ENCODE measurements around the gene NKAIN2. TPM values are rescaled to one million over a fixed set of nuclear protein-coding genes. Genes with fewer than 3 reads are reported as not detected.

NKAIN2 gene
- total RNA-seq, 1 donor from 2014 or later, result not detected

GRCh38 chr6:124482071-124482491 is 678.4 kb downstream of the NKAIN2 start:
- DNase-seq (ENCODE audit: low read depth, low spot score), result no peak

- no peak for DNase-seq (ENCODE audit: low read depth, low spot score)
Observed at GRCh38 chr6:124487623-124488431, 684.2 kb downstream of the NKAIN2 start.

GRCh38 chr6:124490122-124490521 is 686.5 kb downstream of the NKAIN2 start:
- no peak for DNase-seq (ENCODE audit: low read depth, low spot score)

- DNase-seq (ENCODE audit: low read depth, low spot score), result no peak
Observed at GRCh38 chr6:124493259-124493658, 689.6 kb downstream of the NKAIN2 start.

GRCh38 chr6:124494956-124495664 is 691.4 kb downstream of the NKAIN2 start:
- DNase-seq (ENCODE audit: low read depth, low spot score), result no peak

- no peak for DNase-seq (ENCODE audit: low read depth, low spot score)
Observed at GRCh38 chr6:124495665-124496190, 692.1 kb downstream of the NKAIN2 start.

- DNase-seq (ENCODE audit: low read depth, low spot score), result no peak
Observed at GRCh38 chr6:124496334-124496733, 692.7 kb downstream of the NKAIN2 start.

GRCh38 chr6:124512431-124512830 is 708.8 kb downstream of the NKAIN2 start:
- no peak for DNase-seq (ENCODE audit: low read depth, low spot score)

- no peak for DNase-seq (ENCODE audit: low read depth, low spot score)
Observed at GRCh38 chr6:124517339-124517738, 713.7 kb downstream of the NKAIN2 start.

GRCh38 chr6:124520514-124520913 is 716.8 kb downstream of the NKAIN2 start:
- DNase-seq (ENCODE audit: low read depth, low spot score), result no peak

- DNase-seq (ENCODE audit: low read depth, low spot score), result no peak
Observed at GRCh38 chr6:124522335-124522734, 718.7 kb downstream of the NKAIN2 start.

- DNase-seq (ENCODE audit: low read depth, low spot score), result no peak
Observed at GRCh38 chr6:124524491-124525200, 721.0 kb downstream of the NKAIN2 start.

- no peak for DNase-seq (ENCODE audit: low read depth, low spot score)
Observed at GRCh38 chr6:124530926-124531325, 727.3 kb downstream of the NKAIN2 start.

GRCh38 chr6:124535299-124535698 is 731.6 kb downstream of the NKAIN2 start:
- DNase-seq (ENCODE audit: low read depth, low spot score), result no peak

- no peak for DNase-seq (ENCODE audit: low read depth, low spot score)
Observed at GRCh38 chr6:124535746-124536145, 732.1 kb downstream of the NKAIN2 start.

- DNase-seq (ENCODE audit: low read depth, low spot score), result no peak
Observed at GRCh38 chr6:124536157-124536841, 732.6 kb downstream of the NKAIN2 start.

- DNase-seq (ENCODE audit: low read depth, low spot score), result no peak
Observed at GRCh38 chr6:124536842-124537191, 733.2 kb downstream of the NKAIN2 start.

GRCh38 chr6:124539096-124539495 is 735.4 kb downstream of the NKAIN2 start:
- no peak for DNase-seq (ENCODE audit: low read depth, low spot score)

- no peak for DNase-seq (ENCODE audit: low read depth, low spot score)
Observed at GRCh38 chr6:124541573-124541972, 737.9 kb downstream of the NKAIN2 start.

GRCh38 chr6:124546601-124547000 is 742.9 kb downstream of the NKAIN2 start:
- no peak for DNase-seq (ENCODE audit: low read depth, low spot score)

GRCh38 chr6:124551711-124552233 is 748.1 kb downstream of the NKAIN2 start:
- no peak for DNase-seq (ENCODE audit: low read depth, low spot score)

Data from pulmonary artery endothelial cell (primary cell).